ENCODE measurements around the gene SEPTIN1. TPM values are rescaled to one million over a fixed set of nuclear protein-coding genes. Genes with fewer than 3 reads are reported as not detected.

SEPTIN1 gene
- total RNA-seq, 1 experiment from 2014 or later: 1.4 TPM

DNA sequence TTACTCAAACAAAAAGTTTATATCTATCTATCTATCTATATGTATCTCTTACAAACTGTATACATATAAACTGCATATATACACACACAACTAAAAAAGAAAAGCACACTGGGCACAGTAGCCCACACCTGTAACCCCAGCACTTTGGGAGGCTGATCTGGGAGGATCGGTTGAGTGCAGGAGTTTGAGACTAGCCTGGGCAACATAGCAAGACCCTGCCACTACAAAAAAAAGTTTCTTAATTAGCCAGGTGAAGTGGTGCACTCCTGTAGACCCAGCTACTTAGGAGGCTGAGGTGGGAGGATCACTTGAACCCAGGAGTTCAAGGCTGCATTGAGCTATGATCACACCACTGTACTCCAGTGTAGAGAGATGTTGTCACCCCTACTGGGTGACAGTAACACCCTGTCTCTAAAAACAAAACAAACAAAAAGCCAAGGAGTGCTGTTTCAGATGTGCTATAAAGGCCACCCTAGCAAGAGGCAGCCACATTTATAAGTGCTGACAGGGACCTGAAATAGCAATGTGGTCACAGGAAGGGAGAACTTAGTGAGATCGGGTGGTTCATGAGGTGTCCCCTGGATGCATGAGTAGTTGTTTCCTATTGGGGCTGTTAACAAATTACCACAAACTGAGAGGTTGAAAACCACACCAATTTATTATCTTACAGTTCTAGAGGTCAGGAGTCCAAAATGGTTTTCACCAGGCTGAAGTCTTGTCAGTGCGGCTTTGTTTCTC lies 32.1 kb downstream of the SEPTIN1 start:
- Histone ChIP-seq H4K20me1 (ENCODE audit: control insufficient read depth, insufficient read depth, insufficient read length) (no peaks in the 10 kb centered on the region), H3K9ac (ENCODE audit: extremely low read depth, insufficient read length, low read length) (no peak overlapping the region), H3K4me2 (ENCODE audit: insufficient read depth, insufficient read length, low read length) (no peak overlapping the region), H3K79me1 (ENCODE audit: insufficient read depth, low read depth, low read length, poor library complexity, severe bottlenecking) (peaks cover 8% of the 10 kb centered on the region), H2AK5ac (ENCODE audit: insufficient read length, low read length) (no peak overlapping the region), H2BK5ac (ENCODE audit: insufficient read length, low read length) (no peak overlapping the region), H3K18ac (ENCODE audit: insufficient read length, low read depth, low read length) (no peak overlapping the region), H3K27ac (ENCODE audit: insufficient read length, low read depth, low read length) (no peak overlapping the region), H3K23ac (ENCODE audit: insufficient read length, low read depth, low read length) (no peak overlapping the region), H3K79me2 (ENCODE audit: insufficient read depth, low read length) (peaks cover 3% of the 10 kb centered on the region; the same call in 1 of the 2 replicates), H4K5ac (ENCODE audit: insufficient read length, low read depth, low read length) (no peak overlapping the region), H2BK20ac (ENCODE audit: low read depth, low read length, poor library complexity, severe bottlenecking) (no peak overlapping the region), H4K91ac (ENCODE audit: insufficient read length, low read depth, low read length) (no peak overlapping the region), H3K27me3 (ENCODE audit: insufficient read depth, low read length) (no peaks in the 10 kb centered on the region), H2BK15ac (ENCODE audit: low read depth, low read length) (no peak overlapping the region), H3K4me1 (ENCODE audit: insufficient read depth, low read length) (no peaks in the 10 kb centered on the region), H4K8ac (replicated peaks; ENCODE audit: insufficient read length, low read depth, low read length) (no peak overlapping the region), H2BK12ac (ENCODE audit: insufficient read length, low read depth, low read length) (no peak overlapping the region), H2AFZ (ENCODE audit: low read length) (no peak overlapping the region), H2BK120ac (ENCODE audit: low read depth, low read length, poor library complexity, severe bottlenecking) (no peak overlapping the region), H3K4ac (ENCODE audit: low read depth, low read length) (no peak overlapping the region), H3K56ac (ENCODE audit: insufficient read length, low read depth, low read length) (no peak overlapping the region), H3K23me2 (ENCODE audit: insufficient read length, low read depth, low read length, poor library complexity, severe bottlenecking) (peaks cover 5% of the 10 kb centered on the region), H3K14ac (ENCODE audit: insufficient read depth, low read length) (no peak overlapping the region), H3K9me3 (ENCODE audit: control insufficient read depth, low read depth, low read length) (no peaks in the 10 kb centered on the region), H3T11ph (ENCODE audit: low read length) (no peak overlapping the region)
- Mint-ChIP-seq H3K36me3 (ENCODE audit: insufficient read depth in 1 of 3, low read depth in 3 of 3) (peaks cover 25 to 54% (median 47%) of the 10 kb centered on the region in 3 experiments; a peak in 6 of 7 replicates), H3K27ac (0 out of 7 replicates have a peak overlapping the region, but pooled peaks of 1 of the 3 experiments have one; percentile 7), H3K9me3 (no peaks in the 10 kb centered on the region), H3K4me1 (peaks cover 5 to 9% of the 10 kb centered on the region in 2 experiments), H3K27me3 (ENCODE audit: low read depth) (no peaks in the 10 kb centered on the region; the same call in 1 of the 2 replicates), H3K4me3 (no peak overlapping the region; a peak in 1 of 5 replicates)
- DNase-seq: no peak
- no CpG with 5 or more reads among the region's 3 CpGs for WGBS (ENCODE audit: extremely low coverage, insufficient read length, low lambda C conversion rate)
- TF ChIP-seq, protein P1, sequence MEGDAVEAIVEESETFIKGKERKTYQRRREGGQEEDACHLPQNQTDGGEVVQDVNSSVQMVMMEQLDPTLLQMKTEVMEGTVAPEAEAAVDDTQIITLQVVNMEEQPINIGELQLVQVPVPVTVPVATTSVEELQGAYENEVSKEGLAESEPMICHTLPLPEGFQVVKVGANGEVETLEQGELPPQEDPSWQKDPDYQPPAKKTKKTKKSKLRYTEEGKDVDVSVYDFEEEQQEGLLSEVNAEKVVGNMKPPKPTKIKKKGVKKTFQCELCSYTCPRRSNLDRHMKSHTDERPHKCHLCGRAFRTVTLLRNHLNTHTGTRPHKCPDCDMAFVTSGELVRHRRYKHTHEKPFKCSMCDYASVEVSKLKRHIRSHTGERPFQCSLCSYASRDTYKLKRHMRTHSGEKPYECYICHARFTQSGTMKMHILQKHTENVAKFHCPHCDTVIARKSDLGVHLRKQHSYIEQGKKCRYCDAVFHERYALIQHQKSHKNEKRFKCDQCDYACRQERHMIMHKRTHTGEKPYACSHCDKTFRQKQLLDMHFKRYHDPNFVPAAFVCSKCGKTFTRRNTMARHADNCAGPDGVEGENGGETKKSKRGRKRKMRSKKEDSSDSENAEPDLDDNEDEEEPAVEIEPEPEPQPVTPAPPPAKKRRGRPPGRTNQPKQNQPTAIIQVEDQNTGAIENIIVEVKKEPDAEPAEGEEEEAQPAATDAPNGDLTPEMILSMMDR (conservative IDR thresholded peaks at IDR 0.05): no peak
